Lung microvascular endothelial cell (primary cell): ENCODE results near the gene CD48. TPM values are rescaled to one million over a fixed set of nuclear protein-coding genes. Genes with fewer than 3 reads are reported as not detected.

Experiments used
- DNase-seq, 2 donors: peaks; one replicate each; pipeline versions ENCODE4 v3.0.0 to v3.0.0-alpha.2; 2010; ENCODE audit warnings: low read depth in 2 of 2
- total RNA-seq: library from RNA; depleted of rRNA; stranded (reverse); fragments of >200 nt; gene quantifications from 2 replicates; pipeline ENCODE4 v1.2.1, GENCODE V29; 2014

The CD48 gene
- total RNA-seq, 1 donor from 2014 or later = not detected

- DNase-seq = no peak
These were observed 76.8 kb downstream of the CD48 start for GRCh38 chr1:160634543-160635491.

- DNase-seq = no peak
These were observed 78.2 kb downstream of the CD48 start for GRCh38 chr1:160633330-160633903.

GRCh38 chr1:160631983-160632625 lies 79.5 kb downstream of the CD48 start:
- no peak for DNase-seq

GRCh38 chr1:160630523-160631451 lies 80.8 kb downstream of the CD48 start:
- DNase-seq = no peak

- no peak for DNase-seq
These were observed 82.1 kb downstream of the CD48 start for GRCh38 chr1:160629286-160630210.

- DNase-seq = no peak
These were observed 82.8 kb downstream of the CD48 start for GRCh38 chr1:160628799-160629263.

Other genes with a start within 250 kb of the CD48 start
- gene SLAMF6, start 188.6 kb downstream of the CD48 start, total RNA-seq = not detected in 2 replicates
- not detected in 2 replicates for gene CD84, start 132.3 kb downstream of the CD48 start, total RNA-seq
- gene SLAMF1, start 64.8 kb downstream of the CD48 start, total RNA-seq = not detected in 2 replicates
- gene SLAMF7, start 27.4 kb upstream of the CD48 start, total RNA-seq = not detected in 2 replicates
- gene LY9, start 84.4 kb upstream of the CD48 start, total RNA-seq = not detected in 2 replicates
- not detected in 2 replicates for gene CD244, start 151.1 kb upstream of the CD48 start, total RNA-seq
- gene ITLN1, start 173.4 kb upstream of the CD48 start, total RNA-seq = not detected in 2 replicates
- not detected in 2 replicates for gene ITLN2, start 243.0 kb upstream of the CD48 start, total RNA-seq